Naive thymus-derived CD4-positive, alpha-beta T cell (primary cell): ENCODE results near the gene KEAP1. TPM values are rescaled to one million over a fixed set of nuclear protein-coding genes. Genes with fewer than 3 reads are reported as not detected.
"Not testable (repeated sequence)": the region's sequence is repeated elsewhere in the genome, so short reads cannot be mapped to it uniquely, and the experiment has no call there.

Experiments
- ATAC-seq: fragments of 150-1000 bp; cut with Tn5 transposase; 2 replicates; pipeline ENCODE4 v1.10.0; 2021; ENCODE audit warnings: mild to moderate bottlenecking, moderate library complexity
- CTCF ChIA-PET: fragments of 350-600 bp; sonication (Branson Sonifier 250); formaldehyde crosslinking; loops from one replicate; lab custom pipeline; 2021; ENCODE audit warnings: antibody characterized with exemption; lab: Charles Lee
- POLR2A ChIA-PET: fragments of 350-600 bp; sonication (Branson Sonifier 250); formaldehyde crosslinking; loops from one replicate; lab custom pipeline; 2021; ENCODE audit warnings: antibody characterized with exemption, inconsistent platforms; lab: Charles Lee
- DNase-seq, 9 donors: peaks; one replicate each; pipeline versions ENCODE4 v3.0.0 to v3.0.0-alpha.2; 2020 to 2022; ENCODE audit warnings: mixed read lengths in 1 of 9
- H3K27ac ChIP-seq: one replicate; pipeline ENCODE4 v1.7.0; 2013; ENCODE audit warnings: mild to moderate bottlenecking, low read depth, low read length, moderate library complexity
- H3K27me3 ChIP-seq, 2 donors: one replicate each; pipeline ENCODE4 v1.7.0; 2013; ENCODE audit warnings: low read length in 2 of 2, mild to moderate bottlenecking in 2 of 2, moderate library complexity in 2 of 2; ENCODE audit not compliant: control insufficient read depth in 2 of 2, insufficient read depth in 2 of 2
- H3K36me3 ChIP-seq, 3 experiments: 1 replicate in 2 of 3; 2 replicates in 1 of 3; pipeline ENCODE4 v1.7.0; 2013; ENCODE audit warnings: low read length in 3 of 3, mild to moderate bottlenecking in 3 of 3, moderate library complexity in 1 of 3; ENCODE audit not compliant: insufficient read depth in 3 of 3, control insufficient read depth in 2 of 3
- H3K4me1 ChIP-seq, 2 donors: one replicate each; pipeline ENCODE4 v1.7.0; 2013; ENCODE audit warnings: low read length in 2 of 2, mild to moderate bottlenecking in 2 of 2, moderate library complexity in 1 of 2; ENCODE audit not compliant: control insufficient read depth in 2 of 2, insufficient read depth in 2 of 2
- H3K4me3 ChIP-seq: 2 replicates; pipeline ENCODE4 v1.7.0; 2013; ENCODE audit warnings: mild to moderate bottlenecking, low read length
- H3K9me3 ChIP-seq, 3 experiments: 1 replicate in 2 of 3; 2 replicates in 1 of 3; pipeline ENCODE4 v1.7.0; 2013; ENCODE audit warnings: low read length in 3 of 3; ENCODE audit not compliant: control insufficient read depth in 2 of 3
- H3K27ac Mint-ChIP-seq, 9 donors: one replicate each; pipeline ENCODE4 v1.8.0; 2020 to 2022; ENCODE audit warnings: mixed read lengths in 9 of 9, mild to moderate bottlenecking in 8 of 9, moderate library complexity in 5 of 9, inconsistent platforms in 2 of 9
- H3K27me3 Mint-ChIP-seq, 5 donors: one replicate each; pipeline ENCODE4 v1.8.0; 2021 to 2022; ENCODE audit warnings: mixed read lengths in 5 of 5, mild to moderate bottlenecking in 1 of 5
- H3K36me3 Mint-ChIP-seq, 5 donors: one replicate each; pipeline ENCODE4 v1.8.0; 2020 to 2022; ENCODE audit warnings: mixed read lengths in 5 of 5, mild to moderate bottlenecking in 3 of 5, inconsistent platforms in 1 of 5
- H3K4me1 Mint-ChIP-seq, 7 donors: one replicate each; pipeline ENCODE4 v1.8.0; 2020 to 2022; ENCODE audit warnings: mixed read lengths in 7 of 7, mild to moderate bottlenecking in 3 of 7, inconsistent platforms in 1 of 7
- H3K4me3 Mint-ChIP-seq, 10 donors: one replicate each; pipeline ENCODE4 v1.8.0; 2020 to 2022; ENCODE audit warnings: mild to moderate bottlenecking in 10 of 10, mixed read lengths in 10 of 10, moderate library complexity in 6 of 10, inconsistent platforms in 2 of 10
- H3K9me3 Mint-ChIP-seq, 11 donors: one replicate each; pipeline ENCODE4 v1.8.0; 2020 to 2022; ENCODE audit warnings: mixed read lengths in 11 of 11, mild to moderate bottlenecking in 4 of 11, inconsistent platforms in 1 of 11, moderate library complexity in 1 of 11
- intact Hi-C, 2 donors: fragments of 100-400 bp; cut with micrococcal nuclease; formaldehyde crosslinking; loops; one replicate each; pipeline ENCODE4 v1.15.1; 2023
- polyA plus RNA-seq, 2 donors: library from polyadenylated mRNA; unstranded; fragments of 300-500 nt; fragmentation: Illumina TruSeq; gene quantifications; one replicate each; pipeline ENCODE4 v1.2.3, GENCODE V29; 2021
- total RNA-seq, 6 experiments: library from RNA in 5 of 6; stranded (reverse) in 5 of 6; gene quantifications; 1 replicate in 5 of 6; 2 replicates in 1 of 6; pipeline ENCODE4 v1.2.3 and lab custom pipeline; 2021 to 2026

The KEAP1 gene
- total and polyA plus RNA-seq, 7 experiments from 2014 or later = 12.9 to 83.6 (median 31.4) TPM

DNA sequence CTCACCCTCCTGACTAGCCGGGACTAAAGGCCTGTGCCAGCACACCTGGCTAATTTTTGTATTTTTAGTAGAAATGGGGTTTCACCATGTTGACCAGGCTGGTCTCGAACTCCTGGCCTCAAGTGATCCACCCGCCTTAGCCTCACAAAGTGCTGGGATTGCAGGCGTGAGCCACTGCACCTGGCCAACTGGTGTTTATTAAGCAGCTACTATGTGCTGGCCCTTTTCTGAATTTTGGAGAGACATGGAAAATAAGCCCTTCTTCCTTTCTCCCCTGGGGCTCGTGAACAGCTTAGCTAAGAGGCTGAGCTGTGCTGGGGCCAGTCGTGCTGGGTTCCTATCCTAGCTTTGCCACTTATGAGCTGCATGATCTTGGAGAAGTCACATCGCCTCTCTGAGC, 44.4 kb downstream of the KEAP1 start:
- H3K27ac Mint-ChIP-seq, intact Hi-C loops, H3K27me3 ChIP-seq, H3K27me3 Mint-ChIP-seq, CTCF ChIA-PET, H3K4me3 ChIP-seq, ATAC-seq, H3K27ac ChIP-seq, DNase-seq, POLR2A ChIA-PET, H3K4me1 ChIP-seq, H3K9me3 Mint-ChIP-seq, H3K36me3 ChIP-seq, H3K9me3 ChIP-seq, H3K4me3 Mint-ChIP-seq: not testable (repeated sequence)
- Mint-ChIP-seq H3K4me1 (peaks cover 0 to 11% (median 6%) of the 10 kb centered on the region in 7 donors), H3K36me3 (peaks cover 0 to 12% (median 0%) of the 10 kb centered on the region in 5 donors)

DNA sequence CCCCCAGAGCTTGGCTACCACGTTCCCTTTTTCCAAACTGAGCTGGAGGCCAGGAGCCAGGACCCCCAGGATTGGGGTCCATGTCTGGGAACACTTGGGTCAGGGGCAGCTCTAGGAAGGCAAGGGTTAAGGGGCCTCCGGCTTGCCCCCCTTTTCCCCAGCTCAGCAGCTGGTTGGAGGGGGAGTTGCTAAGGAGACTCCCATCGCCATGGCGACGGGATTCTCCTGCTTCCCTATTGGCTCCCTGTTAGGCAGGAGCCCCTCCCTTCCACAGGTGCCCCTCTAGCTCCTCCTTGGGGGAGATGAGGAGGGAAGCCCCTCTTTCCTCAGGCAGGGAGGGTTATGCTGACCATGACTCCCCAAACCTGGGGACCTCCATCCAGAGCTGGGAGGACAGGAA, 48.9 kb downstream of the KEAP1 start:
- Histone ChIP-seq H3K9me3 (no peaks in the 10 kb centered on the region), H3K4me1 (no peaks in the 10 kb centered on the region), H3K27me3 (no peaks in the 10 kb centered on the region), H3K27ac (no peak overlapping the region), H3K4me3 (no peak overlapping the region), H3K36me3 (no peaks in the 10 kb centered on the region)
- CTCF ChIA-PET = no interaction called here
- ATAC-seq (no peak), DNase-seq (no peak)
- H3K36me3 Mint-ChIP-seq = peaks cover 0 to 15% (median 0%) of the 10 kb centered on the region in 5 donors
- H3K9me3 Mint-ChIP-seq = peaks cover 0 to 2% (median 0%) of the 10 kb centered on the region in 11 donors
- no peak overlapping the region for H3K27ac Mint-ChIP-seq
- peaks cover 0 to 22% (median 0%) of the 10 kb centered on the region in 7 donors for H3K4me1 Mint-ChIP-seq
- intact Hi-C loops = no loop called here
- H3K27me3 Mint-ChIP-seq = peaks cover 0 to 13% (median 4%) of the 10 kb centered on the region in 5 donors
- no peak overlapping the region for H3K4me3 Mint-ChIP-seq
- POLR2A ChIA-PET = no interaction called here

DNA sequence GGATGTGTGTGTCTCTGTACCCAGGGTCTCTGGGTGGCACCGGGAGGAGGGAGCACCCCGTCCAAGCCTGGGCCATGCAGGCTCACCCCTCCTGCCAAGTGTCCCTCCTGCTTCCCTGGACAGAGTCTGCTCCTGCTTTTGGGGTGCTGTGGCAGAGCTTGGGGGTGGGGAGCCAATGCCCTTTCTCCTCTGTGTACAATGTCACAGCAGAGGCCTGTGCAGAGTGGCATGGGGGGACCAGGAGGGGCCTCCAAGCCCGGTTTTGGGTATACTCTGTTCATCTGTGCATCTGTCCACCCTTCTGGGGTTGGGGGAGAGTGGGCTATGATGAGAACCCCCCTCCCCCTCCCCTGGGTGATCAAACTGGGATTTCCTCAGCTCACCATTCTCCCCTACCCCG, 49.3 kb downstream of the KEAP1 start:
- intact Hi-C loops = no loop called here
- no peak for ATAC-seq
- Histone ChIP-seq H3K27ac (no peak overlapping the region), H3K4me1 (no peaks in the 10 kb centered on the region), H3K36me3 (no peaks in the 10 kb centered on the region), H3K4me3 (no peak overlapping the region), H3K27me3 (no peaks in the 10 kb centered on the region), H3K9me3 (no peaks in the 10 kb centered on the region)
- Mint-ChIP-seq H3K27me3 (peaks cover 0 to 13% (median 4%) of the 10 kb centered on the region in 5 donors), H3K36me3 (peaks cover 0 to 18% (median 0%) of the 10 kb centered on the region in 5 donors), H3K4me3 (no peak overlapping the region), H3K9me3 (peaks cover 0 to 2% (median 0%) of the 10 kb centered on the region in 11 donors), H3K27ac (peak overlapping the region in 1 of 9 donors; percentile 82), H3K4me1 (peaks cover 0 to 22% (median 0%) of the 10 kb centered on the region in 7 donors)
- ChIA-PET CTCF (no interaction called here), POLR2A (no interaction called here)
- no peak for DNase-seq

DNA sequence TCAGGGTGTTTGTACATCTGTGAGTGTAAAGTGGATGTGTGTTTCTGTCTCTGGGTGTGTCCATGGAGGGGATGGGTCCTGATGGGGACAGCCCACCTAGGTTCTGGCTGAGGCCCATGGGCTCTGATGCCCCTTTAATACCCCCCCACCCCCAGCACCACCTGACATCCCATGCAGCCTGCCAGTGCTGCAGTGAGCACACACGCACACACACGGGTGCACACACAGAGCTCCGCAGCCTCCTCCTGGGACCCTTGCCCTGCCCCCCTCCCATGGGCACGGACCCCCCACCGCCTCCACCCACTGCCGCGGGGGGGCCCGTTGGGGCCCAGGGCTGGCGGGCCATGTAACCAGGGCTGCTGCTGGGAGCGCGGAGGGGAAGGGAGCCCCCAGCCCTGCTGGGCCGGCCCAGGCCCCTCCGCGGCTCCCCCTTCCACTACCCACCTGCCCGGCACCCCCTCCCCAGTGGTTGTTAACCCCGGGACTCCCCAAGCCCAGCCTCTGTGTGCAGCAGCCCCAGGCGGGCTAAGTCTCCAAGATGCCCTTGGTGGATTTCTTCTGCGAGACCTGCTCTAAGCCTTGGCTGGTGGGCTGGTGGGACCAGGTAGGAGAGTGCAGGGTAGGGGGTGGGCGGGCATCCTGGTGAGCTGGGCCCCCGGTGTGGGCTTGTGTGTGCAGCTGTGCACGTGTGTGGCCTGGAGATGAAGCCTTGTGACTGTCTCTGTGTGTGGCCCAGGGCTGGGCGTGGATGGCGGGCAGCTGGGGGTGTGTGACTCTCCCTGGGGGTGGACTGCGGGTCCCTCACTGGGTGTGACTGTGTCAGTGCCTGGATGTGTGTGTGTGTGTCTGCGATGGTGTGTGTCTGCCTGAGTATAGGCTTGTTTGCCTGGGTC, 50.2 kb downstream of the KEAP1 start:
- Mint-ChIP-seq H3K4me1 (peaks cover 0 to 24% (median 0%) of the 10 kb centered on the region in 7 donors), H3K27ac (peak overlapping the region in 1 of 9 donors; percentile 82), H3K36me3 (peaks cover 0 to 22% (median 0%) of the 10 kb centered on the region in 5 donors), H3K4me3 (no peak overlapping the region), H3K9me3 (peaks cover 0 to 2% (median 0%) of the 10 kb centered on the region in 11 donors), H3K27me3 (peaks cover 0 to 13% (median 4%) of the 10 kb centered on the region in 5 donors)
- peak; percentile 26 for ATAC-seq
- no peak overlapping the region for H3K27ac ChIP-seq
- H3K4me3 ChIP-seq = no peak overlapping the region
- CTCF ChIA-PET = no interaction called here
- H3K4me1 ChIP-seq = no peaks in the 10 kb centered on the region
- DNase-seq = no peak
- H3K36me3 ChIP-seq = no peaks in the 10 kb centered on the region
- POLR2A ChIA-PET = no interaction called here
- intact Hi-C loops = no loop called here
- H3K27me3 ChIP-seq = no peaks in the 10 kb centered on the region
- no peaks in the 10 kb centered on the region for H3K9me3 ChIP-seq

DNA sequence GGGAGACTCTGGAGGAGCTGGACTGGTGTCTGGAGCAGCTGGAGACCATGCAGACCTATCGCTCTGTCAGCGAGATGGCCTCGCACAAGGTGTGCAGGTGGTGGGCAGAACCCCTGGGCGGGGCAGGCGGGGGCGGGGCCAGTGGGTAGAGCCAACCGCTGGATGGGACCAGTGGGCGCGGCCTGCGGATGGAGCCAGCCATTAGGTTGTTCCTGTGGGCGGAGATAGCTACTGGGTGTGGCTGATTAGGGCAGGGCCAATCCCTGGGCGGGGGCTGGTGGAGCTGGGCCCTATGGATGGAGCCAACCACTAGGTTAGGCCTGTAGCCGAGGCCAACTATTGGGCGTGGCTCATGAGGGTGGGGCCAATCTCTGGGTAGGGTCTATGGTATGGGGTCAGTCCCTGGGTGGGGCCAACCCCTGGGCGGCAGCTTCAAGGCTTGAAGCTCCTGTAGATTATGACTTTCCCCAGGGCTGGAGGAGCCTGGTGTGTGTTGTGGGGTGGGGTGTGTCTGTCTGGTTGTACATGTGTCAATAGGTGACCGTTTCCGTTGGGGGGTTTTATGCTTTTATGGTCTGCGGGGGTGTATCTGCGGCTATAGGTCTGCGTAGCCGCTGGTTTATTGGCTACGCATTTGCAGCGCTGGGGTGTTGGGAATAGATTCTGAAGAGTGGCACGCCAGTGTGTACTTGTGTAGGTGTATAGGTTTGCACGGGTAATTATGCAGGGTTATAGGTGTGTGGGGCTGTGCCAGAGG, 52.1 kb downstream of the KEAP1 start:
- Mint-ChIP-seq H3K4me1 (peaks cover 0 to 29% (median 0%) of the 10 kb centered on the region in 7 donors), H3K4me3 (no peak overlapping the region), H3K36me3 (peaks cover 0 to 27% (median 0%) of the 10 kb centered on the region in 5 donors), H3K27ac (no peak overlapping the region), H3K27me3 (peaks cover 0 to 13% (median 4%) of the 10 kb centered on the region in 5 donors), H3K9me3 (peaks cover 0 to 2% (median 0%) of the 10 kb centered on the region in 11 donors)
- ATAC-seq (peak; percentile 8), DNase-seq (no peak)
- Histone ChIP-seq H3K9me3 (no peaks in the 10 kb centered on the region), H3K4me3 (no peak overlapping the region), H3K36me3 (no peaks in the 10 kb centered on the region), H3K27ac (no peak overlapping the region), H3K4me1 (no peaks in the 10 kb centered on the region), H3K27me3 (no peaks in the 10 kb centered on the region)
- intact Hi-C loops = no loop called here
- ChIA-PET POLR2A (no interaction called here), CTCF (interaction anchor here (0.6 kb wide), 1 partner anchor 103 kb away, joined by 7 read pairs; no protein-coding TSS in a partner anchor)

DNA sequence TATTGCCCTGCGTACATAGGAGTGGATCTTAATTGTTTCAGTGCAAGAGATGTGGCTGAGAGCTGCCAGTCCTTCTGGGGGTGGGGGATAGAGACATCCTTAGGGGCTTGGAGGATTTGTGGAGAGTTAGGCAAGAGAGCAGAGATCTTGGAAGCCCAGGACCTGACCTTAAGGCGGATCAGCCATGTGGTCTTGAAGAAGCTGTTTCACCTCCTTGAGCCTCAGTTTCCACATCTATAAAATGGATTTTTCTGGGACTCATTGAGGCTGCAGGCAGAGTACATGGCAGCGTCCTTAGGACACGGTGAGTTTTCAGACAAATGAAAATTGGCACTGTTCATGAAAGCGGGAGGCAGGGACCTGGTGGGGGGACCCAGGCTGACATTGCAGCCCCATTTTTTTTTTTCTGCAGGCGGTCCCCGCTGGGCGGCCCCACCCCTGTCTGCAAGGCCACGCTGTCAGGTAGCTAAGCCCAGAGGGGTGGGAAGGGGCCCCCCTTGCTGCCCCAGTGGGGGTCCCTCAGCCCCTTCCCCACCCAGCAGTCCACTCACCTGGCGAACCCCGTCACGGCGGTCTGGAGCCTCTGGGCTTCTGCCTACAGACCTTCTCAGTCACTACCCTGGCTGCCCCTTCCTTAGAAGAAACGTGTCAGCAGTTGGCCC, 52.8 kb downstream of the KEAP1 start:
- ChIA-PET POLR2A (no interaction called here), CTCF (no interaction called here)
- peaks cover 0 to 29% (median 0%) of the 10 kb centered on the region in 7 donors for H3K4me1 Mint-ChIP-seq
- H3K27me3 Mint-ChIP-seq = peaks cover 0 to 13% (median 4%) of the 10 kb centered on the region in 5 donors
- Histone ChIP-seq H3K9me3 (no peaks in the 10 kb centered on the region), H3K36me3 (no peaks in the 10 kb centered on the region), H3K4me1 (no peaks in the 10 kb centered on the region), H3K27ac (no peak overlapping the region), H3K4me3 (no peak overlapping the region), H3K27me3 (no peaks in the 10 kb centered on the region)
- no peak overlapping the region for H3K27ac Mint-ChIP-seq
- H3K4me3 Mint-ChIP-seq = no peak overlapping the region
- DNase-seq = no peak
- H3K9me3 Mint-ChIP-seq = peaks cover 0 to 2% (median 0%) of the 10 kb centered on the region in 11 donors
- intact Hi-C loops = no loop called here
- ATAC-seq = no peak
- H3K36me3 Mint-ChIP-seq = peaks cover 0 to 27% (median 0%) of the 10 kb centered on the region in 5 donors
